ENCODE data around the gene OSBPL3.

DNA sequence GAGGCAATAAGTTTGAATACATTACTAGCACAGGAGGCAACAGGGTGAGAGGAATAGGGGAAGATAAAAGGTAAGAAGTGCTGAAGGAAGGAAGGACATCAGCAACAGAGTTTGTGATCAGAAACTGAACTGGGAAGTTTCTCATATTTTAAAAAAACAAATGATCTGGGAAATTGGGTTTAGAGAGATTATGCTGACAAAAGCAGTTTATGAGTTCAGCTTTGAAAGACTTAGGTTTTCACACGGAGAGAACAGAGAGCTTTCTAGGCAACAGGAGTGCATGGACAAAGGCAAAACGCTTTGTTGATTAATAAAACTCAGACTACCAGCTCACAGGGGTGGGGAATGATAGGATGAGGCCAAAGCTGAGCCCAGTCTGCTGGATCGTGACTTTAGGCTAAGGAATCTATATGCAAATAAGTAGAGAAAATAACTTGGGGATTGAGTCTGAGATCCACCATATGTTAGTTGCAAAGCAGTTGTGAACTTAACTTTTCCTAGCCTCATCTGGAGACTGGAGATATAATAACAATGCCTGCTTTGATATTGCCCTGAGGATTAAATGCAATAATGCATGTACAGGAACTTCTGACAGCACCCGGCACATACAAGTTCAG lies 4.2 kb downstream of the OSBPL3 start:
- TF ChIP-seq, protein P1, sequence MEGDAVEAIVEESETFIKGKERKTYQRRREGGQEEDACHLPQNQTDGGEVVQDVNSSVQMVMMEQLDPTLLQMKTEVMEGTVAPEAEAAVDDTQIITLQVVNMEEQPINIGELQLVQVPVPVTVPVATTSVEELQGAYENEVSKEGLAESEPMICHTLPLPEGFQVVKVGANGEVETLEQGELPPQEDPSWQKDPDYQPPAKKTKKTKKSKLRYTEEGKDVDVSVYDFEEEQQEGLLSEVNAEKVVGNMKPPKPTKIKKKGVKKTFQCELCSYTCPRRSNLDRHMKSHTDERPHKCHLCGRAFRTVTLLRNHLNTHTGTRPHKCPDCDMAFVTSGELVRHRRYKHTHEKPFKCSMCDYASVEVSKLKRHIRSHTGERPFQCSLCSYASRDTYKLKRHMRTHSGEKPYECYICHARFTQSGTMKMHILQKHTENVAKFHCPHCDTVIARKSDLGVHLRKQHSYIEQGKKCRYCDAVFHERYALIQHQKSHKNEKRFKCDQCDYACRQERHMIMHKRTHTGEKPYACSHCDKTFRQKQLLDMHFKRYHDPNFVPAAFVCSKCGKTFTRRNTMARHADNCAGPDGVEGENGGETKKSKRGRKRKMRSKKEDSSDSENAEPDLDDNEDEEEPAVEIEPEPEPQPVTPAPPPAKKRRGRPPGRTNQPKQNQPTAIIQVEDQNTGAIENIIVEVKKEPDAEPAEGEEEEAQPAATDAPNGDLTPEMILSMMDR (IDR thresholded peaks at IDR 0.05): no peak
- no peak for TF ChIP-seq EZH2 (IDR thresholded peaks at IDR 0.05; ENCODE audit: borderline replicate concordance, insufficient read depth, low read depth, low read length, poor library complexity, severe bottlenecking)

Data from B cell (primary cell).